Activated CD4-positive, alpha-beta T cell treated with anti-CD3 and anti-CD28 coated beads for 24 hours (primary cell): Measurements from ENCODE around the gene PSMD12.
"Not testable (repeated sequence)": the region's sequence is repeated elsewhere in the genome, so short reads cannot be mapped to it uniquely, and the experiment has no call there.

Experiments used
- DNase-seq, 2 donors: peaks; one replicate each; pipeline ENCODE4 v3.0.0-alpha.2; 2020; ENCODE audit warnings: low read depth in 2 of 2

The PSMD12 gene

DNA sequence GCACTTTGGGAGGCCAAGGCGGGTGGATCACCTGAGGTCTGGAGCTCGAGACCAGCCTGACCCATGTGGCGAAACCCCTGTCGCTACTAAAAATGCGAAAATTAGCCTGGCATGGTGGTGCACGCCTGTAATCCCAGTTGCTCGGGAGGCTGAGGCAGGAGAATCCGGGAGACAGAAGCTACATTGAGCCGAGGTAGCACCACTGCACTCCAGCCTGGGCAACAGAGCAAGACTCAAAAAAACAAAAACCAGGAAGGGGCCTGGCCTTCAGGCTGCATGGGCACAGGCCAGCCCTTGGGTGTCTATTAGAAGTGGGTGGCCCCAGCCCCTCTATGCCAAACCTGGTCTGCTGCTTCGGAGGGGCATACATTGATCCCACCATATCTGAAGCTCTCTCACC, 56.0 kb downstream of the PSMD12 start:
- DNase-seq, result no peak

DNA sequence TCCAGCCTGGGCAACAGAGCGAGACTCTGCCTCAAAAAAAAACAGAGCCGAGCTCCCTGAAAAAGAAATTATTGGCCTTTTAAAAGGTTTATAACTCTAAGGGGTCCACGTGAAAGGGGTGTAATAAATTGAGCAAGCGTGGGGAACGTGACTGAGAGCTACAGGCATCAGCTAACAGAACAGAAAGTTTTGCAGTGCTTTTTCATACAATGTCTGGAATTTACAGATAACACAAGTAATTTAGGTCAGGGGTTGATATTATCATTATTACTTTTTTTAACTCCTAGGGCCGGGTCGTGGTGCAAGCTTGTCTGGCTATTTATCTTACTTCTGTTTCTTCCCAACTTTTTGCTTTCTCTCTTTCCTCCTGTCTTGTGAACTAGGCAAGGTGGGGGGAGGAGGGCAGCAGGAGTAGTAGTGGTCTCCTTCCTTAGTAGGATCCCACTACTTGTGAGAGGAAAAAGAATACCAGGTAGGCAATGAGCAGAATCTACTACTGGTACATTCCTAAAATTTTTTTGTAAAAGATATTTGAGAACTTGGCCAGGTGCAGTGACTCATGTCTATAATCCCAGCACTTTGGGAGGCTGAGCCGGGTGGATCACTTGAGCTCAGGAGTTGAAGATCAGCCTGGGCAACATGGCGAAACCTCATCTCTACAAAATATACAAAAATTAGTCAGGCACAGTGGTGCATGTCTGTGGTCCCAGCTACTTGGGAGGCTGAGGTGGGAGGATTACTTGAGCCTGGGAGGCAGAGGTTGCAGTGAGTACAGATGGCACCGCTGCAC, 60.7 kb downstream of the PSMD12 start:
- DNase-seq, result not testable (repeated sequence)

DNA sequence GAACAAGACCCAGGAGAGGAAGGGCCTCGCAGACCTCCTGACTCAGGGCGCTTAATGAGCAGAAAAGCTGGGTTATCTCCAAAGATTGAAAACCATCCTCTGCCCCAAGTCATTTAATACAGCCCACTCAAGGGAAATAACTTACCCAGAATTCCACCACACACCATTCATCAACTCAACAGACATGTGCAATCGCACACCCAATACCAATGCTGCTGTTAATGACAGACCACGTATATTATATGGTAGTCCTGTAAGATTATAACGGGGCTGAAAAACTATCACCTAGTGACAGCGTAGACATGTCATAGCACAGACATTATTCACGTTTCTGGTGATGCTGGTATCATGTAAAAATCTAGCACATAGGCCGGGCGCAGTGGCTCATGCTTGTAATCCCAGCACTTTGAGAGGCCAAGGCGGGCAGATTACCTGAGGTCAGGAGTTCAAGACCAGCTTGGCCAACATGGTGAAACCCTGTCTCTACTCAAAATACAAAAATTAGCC, 68.9 kb downstream of the PSMD12 start:
- DNase-seq, result no peak

DNA sequence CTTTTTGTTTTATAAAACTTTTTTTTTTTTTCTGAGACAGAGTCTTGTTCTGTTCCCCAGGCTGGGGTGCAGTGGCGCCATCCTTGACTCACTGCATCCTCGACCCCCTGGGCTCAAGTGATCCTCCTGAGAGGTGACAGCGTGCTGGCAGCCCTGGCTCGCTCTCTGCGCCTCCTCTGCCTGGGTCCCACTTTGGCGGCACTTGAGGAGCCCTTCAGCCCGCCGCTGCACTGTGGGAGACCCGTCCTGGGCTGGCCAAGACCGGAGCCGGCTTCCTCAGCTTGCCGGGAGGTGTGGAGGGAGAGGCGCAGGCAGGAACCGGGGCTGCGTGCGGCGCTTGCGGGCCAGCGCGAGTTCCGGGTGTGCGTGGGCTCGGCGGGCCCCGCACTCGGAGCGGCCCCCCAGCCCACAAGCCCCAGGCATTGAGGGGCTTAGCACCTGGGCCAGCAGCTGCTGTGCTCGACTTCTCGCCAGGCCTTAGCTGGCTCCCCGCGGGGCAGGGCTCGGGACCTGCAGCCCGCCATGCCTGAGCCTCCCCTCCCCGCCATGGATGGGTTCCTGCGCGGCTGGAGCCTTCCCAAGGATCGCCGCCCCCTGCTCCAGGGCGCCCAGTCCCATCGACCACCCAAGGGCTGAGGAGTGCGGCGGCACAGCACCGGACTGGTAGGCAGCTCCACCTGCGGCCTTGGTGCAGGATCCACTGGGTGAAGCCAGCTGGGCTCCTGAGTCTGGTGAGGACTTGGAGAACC, 71.8 kb downstream of the PSMD12 start:
- no peak for DNase-seq

DNA sequence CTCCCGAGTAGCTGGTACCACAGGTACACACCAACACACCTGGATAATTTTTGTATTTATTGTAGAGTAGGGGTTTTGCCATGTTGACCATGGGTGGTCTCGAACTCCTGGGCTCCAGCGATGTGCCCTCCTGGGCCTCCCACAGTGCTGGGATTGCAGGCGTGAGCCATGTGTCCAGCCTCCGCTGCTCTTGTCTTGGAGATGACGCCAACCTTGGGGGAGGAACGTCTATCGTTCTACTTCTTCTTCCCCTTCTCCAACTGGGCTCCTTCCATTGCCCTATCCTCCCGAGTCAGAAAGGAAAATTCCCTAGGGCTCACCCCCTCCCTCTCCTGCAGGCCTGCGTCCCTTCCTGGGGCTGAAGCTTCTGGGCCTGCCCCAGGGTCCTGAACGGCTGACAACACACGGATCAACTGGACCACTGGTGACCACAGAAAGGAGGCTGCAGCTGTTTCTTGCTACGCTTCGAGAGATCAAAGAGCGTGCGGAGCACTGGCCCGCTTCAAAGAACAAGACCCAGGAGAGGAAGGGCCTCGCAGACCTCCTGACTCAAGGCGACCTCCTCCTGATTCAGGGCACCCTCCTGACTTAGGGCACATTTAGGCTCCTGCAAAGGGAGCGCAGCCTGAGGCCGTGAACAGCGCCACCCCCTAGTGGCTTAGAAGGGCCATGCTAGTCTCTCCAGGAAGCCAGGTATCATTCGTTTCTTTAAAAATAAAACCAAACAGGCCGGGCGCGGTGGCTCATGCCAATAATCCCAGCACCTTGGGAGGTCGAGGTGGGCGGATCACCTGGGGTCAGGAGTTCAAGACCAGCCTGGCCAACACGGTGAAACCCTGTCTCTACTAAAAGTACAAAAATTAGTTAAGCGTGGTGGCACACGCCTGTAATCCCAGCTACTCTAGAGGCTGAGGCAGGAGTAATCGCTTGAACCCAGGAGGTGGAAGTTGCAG, 72.8 kb downstream of the PSMD12 start:
- DNase-seq, result peak; percentile 33 to 48

DNA sequence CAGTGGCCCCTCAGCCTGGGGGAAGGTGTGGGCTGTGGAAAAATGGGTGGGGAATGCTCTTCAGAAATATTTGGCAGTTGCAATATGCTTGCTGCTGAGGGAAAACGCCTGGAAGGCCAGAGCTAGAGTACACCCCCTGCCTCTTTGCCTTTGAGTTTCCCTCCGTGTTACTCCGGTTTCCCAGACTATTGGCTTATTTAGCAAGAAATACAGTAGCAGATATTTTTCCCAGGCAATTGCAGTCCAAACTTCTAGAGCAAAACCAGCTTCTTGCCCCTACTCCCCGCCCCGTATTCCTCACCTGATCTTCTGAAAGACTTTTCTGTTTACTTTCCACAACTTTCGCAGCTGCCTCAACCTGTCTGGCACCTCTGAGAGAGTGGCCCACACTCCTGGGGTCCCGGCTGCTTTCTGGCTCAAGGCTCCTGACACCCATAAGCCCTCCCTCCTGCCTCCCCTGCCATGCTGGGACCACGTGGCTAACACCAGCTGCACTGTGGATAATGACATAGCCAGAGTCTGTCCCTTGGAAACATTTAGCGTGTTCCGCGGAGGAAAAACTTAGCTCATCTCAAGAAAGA, 75.6 kb downstream of the PSMD12 start:
- DNase-seq, result no peak

DNA sequence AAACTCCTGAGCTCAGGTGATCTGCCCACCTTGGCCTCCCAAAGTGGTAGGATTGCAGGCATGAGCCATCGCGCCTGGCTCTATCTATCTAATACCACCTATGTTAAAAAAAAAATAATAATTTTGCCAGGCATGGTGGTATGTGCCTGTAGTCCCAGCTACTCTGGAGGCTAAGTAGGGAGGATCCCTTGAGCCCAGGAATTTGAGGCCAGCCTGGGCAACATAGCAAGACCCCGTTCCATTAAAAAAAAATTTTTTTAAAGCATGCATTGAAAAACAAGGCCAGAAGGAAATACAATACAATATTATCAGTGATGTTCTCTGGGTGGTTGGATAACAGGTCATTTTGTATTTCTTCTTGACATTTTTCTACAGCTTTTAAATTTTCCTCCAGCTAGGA, 76.1 kb downstream of the PSMD12 start:
- no peak for DNase-seq

DNA sequence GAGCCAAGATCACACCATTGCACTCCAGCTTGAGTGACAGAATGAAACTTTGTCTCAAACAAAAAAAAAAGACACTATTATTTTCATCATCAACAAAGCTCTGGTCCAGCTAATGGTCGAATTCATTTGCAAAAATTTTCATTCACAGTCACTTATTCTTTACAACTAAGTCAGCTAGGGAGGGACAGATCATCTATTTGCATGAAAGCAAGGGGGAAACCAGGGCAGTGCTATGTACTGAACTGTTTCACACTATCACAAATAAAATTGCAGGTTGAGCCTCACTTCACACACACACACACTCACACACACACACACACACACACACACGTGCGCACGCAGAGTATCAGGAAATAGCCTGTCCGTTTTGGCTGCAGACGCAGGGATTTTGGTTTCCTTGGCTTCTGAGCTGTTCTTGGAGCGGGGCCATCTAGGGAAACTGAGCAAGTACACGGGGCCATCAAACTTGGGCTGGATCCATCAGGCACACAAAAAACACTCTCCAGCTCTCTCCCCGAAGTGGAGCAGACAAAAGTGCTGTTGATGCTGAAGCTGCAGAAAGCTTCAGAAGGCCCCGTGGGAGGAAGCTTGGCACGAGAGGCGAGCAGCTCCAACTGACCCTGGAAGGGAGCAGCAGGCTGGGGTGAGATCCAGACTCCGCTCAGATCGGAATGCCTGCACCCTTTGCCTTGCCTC, 77.0 kb downstream of the PSMD12 start:
- DNase-seq, result no peak
